Measurements from ENCODE around the gene GFPT2. TPM values are rescaled to one million over a fixed set of nuclear protein-coding genes. Genes with fewer than 3 reads are reported as not detected.

Gene GFPT2
- total and polyA plus RNA-seq, 4 donors = 10.0 to 29.1 (median 16.1) TPM

GRCh38 chr5:180316586-180316985 is 36.5 kb downstream of the GFPT2 start:
- Histone ChIP-seq H3K9me3 (ENCODE audit: control insufficient read depth, insufficient read depth, low read length) (no peaks in the 10 kb centered on the region), H3K4me1 (ENCODE audit: control insufficient read depth, insufficient read depth, low read length) (no peaks in the 10 kb centered on the region), H3K4me3 (ENCODE audit: low read depth, low read length) (no peak overlapping the region), H3K27ac (ENCODE audit: low read depth, low read length) (no peak overlapping the region), H3K36me3 (ENCODE audit: control insufficient read depth, insufficient read depth, low read length) (peaks cover 59% of the 10 kb centered on the region), H3K27me3 (ENCODE audit: control insufficient read depth, insufficient read depth, low read length) (no peaks in the 10 kb centered on the region)
- DNase-seq (ENCODE audit: low read depth in 4 of 6, low spot score in 6 of 6) = no peak
- 94% methylated on average over 20 of the region's 20 CpGs for WGBS (ENCODE audit: insufficient coverage)

DNA sequence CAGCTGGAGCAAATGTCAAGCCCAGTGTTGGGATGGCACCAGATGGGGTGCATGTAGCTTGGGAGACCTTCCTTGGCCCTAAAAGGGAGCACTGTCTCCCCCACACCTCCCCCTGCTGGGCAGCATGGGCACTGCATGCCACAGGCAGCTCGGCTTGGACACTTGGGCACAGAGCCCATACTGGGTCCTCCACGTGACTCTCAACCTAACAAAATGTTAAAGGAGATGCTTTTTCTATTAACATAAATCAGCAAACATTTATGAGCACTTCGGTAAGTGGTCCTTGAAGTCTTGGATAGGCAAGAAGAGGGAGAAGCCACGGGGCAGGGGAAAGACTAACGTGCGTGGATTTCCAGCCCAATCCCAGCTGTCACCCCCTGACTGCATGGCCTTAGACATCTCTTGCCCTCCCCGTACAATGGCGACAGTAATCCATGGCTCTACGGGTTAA is 37.3 kb downstream of the GFPT2 start:
- Histone ChIP-seq H3K27ac (ENCODE audit: low read depth, low read length) (no peak overlapping the region), H3K9me3 (ENCODE audit: control insufficient read depth, insufficient read depth, low read length) (no peaks in the 10 kb centered on the region), H3K27me3 (ENCODE audit: control insufficient read depth, insufficient read depth, low read length) (no peaks in the 10 kb centered on the region), H3K36me3 (ENCODE audit: control insufficient read depth, insufficient read depth, low read length) (peaks cover 64% of the 10 kb centered on the region), H3K4me3 (ENCODE audit: low read depth, low read length) (no peak overlapping the region), H3K4me1 (ENCODE audit: control insufficient read depth, insufficient read depth, low read length) (no peaks in the 10 kb centered on the region)
- DNase-seq (ENCODE audit: low read depth in 4 of 6, low spot score in 6 of 6) = peak in 2 of 6 donors; percentile 52 to 55
- 100% methylated on average over 2 of the region's 9 CpGs for WGBS (ENCODE audit: insufficient coverage)

- DNase-seq (ENCODE audit: low read depth in 4 of 6, low spot score in 6 of 6) = peak in 2 of 6 donors; percentile 88 to 92
- no peaks in the 10 kb centered on the region for H3K27me3 ChIP-seq (ENCODE audit: control insufficient read depth, insufficient read depth, low read length)
- WGBS (ENCODE audit: insufficient coverage) = 92% methylated on average over 45 of the region's 50 CpGs
- H3K27ac ChIP-seq (ENCODE audit: low read depth, low read length) = peak overlapping the region; percentile 40
- H3K36me3 ChIP-seq (ENCODE audit: control insufficient read depth, insufficient read depth, low read length) = peaks cover 59% of the 10 kb centered on the region
- H3K4me3 ChIP-seq (ENCODE audit: low read depth, low read length) = peak overlapping the region; percentile 38
- no peaks in the 10 kb centered on the region for H3K9me3 ChIP-seq (ENCODE audit: control insufficient read depth, insufficient read depth, low read length)
- no peaks in the 10 kb centered on the region for H3K4me1 ChIP-seq (ENCODE audit: control insufficient read depth, insufficient read depth, low read length)
These were observed 39.2 kb downstream of the GFPT2 start for GRCh38 chr5:180313677-180314505.

GRCh38 chr5:180311216-180311615 is 41.9 kb downstream of the GFPT2 start:
- Histone ChIP-seq H3K4me1 (ENCODE audit: control insufficient read depth, insufficient read depth, low read length) (no peaks in the 10 kb centered on the region), H3K4me3 (ENCODE audit: low read depth, low read length) (no peak overlapping the region), H3K36me3 (ENCODE audit: control insufficient read depth, insufficient read depth, low read length) (peaks cover 51% of the 10 kb centered on the region), H3K27me3 (ENCODE audit: control insufficient read depth, insufficient read depth, low read length) (no peaks in the 10 kb centered on the region), H3K27ac (ENCODE audit: low read depth, low read length) (no peak overlapping the region), H3K9me3 (ENCODE audit: control insufficient read depth, insufficient read depth, low read length) (no peaks in the 10 kb centered on the region)
- DNase-seq (ENCODE audit: low read depth in 4 of 6, low spot score in 6 of 6) = no peak
- WGBS (ENCODE audit: insufficient coverage) = 86% methylated on average over 10 of the region's 11 CpGs

DNA sequence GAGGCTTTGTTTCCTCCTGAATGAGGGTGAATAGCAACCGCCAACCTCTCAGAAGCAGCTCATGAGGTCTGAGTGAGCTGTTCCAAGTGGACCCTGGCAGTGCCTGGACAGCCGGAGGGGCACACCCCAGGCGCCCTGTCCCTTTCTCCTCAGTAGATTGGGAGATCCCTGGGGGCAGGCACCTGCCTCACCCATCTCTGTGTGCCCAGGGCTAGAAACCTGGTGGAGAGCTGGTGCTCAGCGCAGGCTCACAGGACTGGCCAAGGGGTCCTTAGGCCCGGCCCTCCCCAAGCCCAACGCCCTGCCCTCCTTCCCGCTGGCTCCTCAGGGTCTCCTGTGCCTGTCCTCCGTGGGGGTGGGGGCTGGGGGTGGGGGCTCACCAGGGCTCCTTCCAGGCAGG is 46.3 kb downstream of the GFPT2 start:
- Histone ChIP-seq H3K4me1 (ENCODE audit: control insufficient read depth, insufficient read depth, low read length) (no peaks in the 10 kb centered on the region), H3K9me3 (ENCODE audit: control insufficient read depth, insufficient read depth, low read length) (no peaks in the 10 kb centered on the region), H3K27me3 (ENCODE audit: control insufficient read depth, insufficient read depth, low read length) (no peaks in the 10 kb centered on the region), H3K4me3 (ENCODE audit: low read depth, low read length) (no peak overlapping the region), H3K27ac (ENCODE audit: low read depth, low read length) (no peak overlapping the region), H3K36me3 (ENCODE audit: control insufficient read depth, insufficient read depth, low read length) (peaks cover 57% of the 10 kb centered on the region)
- DNase-seq (ENCODE audit: low read depth in 4 of 6, low spot score in 6 of 6) = no peak
- 89% methylated on average over 6 of the region's 8 CpGs for WGBS (ENCODE audit: insufficient coverage)

DNA sequence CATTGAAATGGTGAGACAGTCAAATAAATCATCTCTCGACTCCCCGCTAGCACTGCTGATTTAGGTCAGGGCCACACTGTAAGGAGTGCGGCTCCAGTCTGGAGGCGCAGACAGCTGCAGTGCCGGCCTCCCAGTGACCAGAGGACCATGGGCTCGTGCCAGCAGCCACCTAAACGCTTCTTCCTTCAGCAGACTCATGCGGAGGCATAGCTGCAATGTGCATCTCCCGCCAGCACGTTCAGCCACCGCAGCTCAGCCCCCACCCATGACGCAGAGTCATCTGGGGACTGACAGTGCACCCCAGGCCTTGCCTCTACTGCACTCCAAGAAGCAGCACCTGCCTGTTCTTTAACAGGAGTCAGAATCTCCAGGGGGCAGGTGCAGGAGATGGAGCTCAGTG is 47.7 kb downstream of the GFPT2 start:
- Histone ChIP-seq H3K36me3 (ENCODE audit: control insufficient read depth, insufficient read depth, low read length) (peaks cover 46% of the 10 kb centered on the region), H3K4me1 (ENCODE audit: control insufficient read depth, insufficient read depth, low read length) (no peaks in the 10 kb centered on the region), H3K27me3 (ENCODE audit: control insufficient read depth, insufficient read depth, low read length) (no peaks in the 10 kb centered on the region), H3K9me3 (ENCODE audit: control insufficient read depth, insufficient read depth, low read length) (no peaks in the 10 kb centered on the region), H3K4me3 (ENCODE audit: low read depth, low read length) (no peak overlapping the region), H3K27ac (ENCODE audit: low read depth, low read length) (no peak overlapping the region)
- WGBS (ENCODE audit: insufficient coverage) = 89% methylated on average over 12 of the region's 12 CpGs
- no peak for DNase-seq (ENCODE audit: low read depth in 4 of 6, low spot score in 6 of 6)

GRCh38 chr5:180304431-180305375 is 48.4 kb downstream of the GFPT2 start:
- 86% methylated on average over 12 of the region's 18 CpGs for WGBS (ENCODE audit: insufficient coverage)
- H3K36me3 ChIP-seq (ENCODE audit: control insufficient read depth, insufficient read depth, low read length) = peaks cover 45% of the 10 kb centered on the region
- no peaks in the 10 kb centered on the region for H3K9me3 ChIP-seq (ENCODE audit: control insufficient read depth, insufficient read depth, low read length)
- H3K27ac ChIP-seq (ENCODE audit: low read depth, low read length) = no peak overlapping the region
- DNase-seq (ENCODE audit: low read depth in 4 of 6, low spot score in 6 of 6) = no peak
- no peak overlapping the region for H3K4me3 ChIP-seq (ENCODE audit: low read depth, low read length)
- no peaks in the 10 kb centered on the region for H3K27me3 ChIP-seq (ENCODE audit: control insufficient read depth, insufficient read depth, low read length)
- H3K4me1 ChIP-seq (ENCODE audit: control insufficient read depth, insufficient read depth, low read length) = no peaks in the 10 kb centered on the region

DNA sequence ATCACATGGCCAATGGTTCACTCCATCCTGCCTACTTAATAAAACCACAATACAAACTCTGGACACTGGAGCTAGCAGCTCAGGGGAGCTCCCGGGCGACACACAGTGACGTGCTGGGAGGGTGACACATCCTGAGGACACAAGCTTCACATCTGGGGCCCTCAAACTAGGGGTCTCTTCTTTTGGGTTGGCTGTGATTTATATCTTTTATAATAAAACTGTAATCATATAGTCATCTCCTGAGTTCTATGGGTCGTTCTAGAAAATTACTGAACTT is 49.2 kb downstream of the GFPT2 start:
- H3K36me3 ChIP-seq (ENCODE audit: control insufficient read depth, insufficient read depth, low read length) = peaks cover 45% of the 10 kb centered on the region
- WGBS (ENCODE audit: insufficient coverage) = no CpG with 5 or more reads among the region's 4 CpGs
- no peak overlapping the region for H3K4me3 ChIP-seq (ENCODE audit: low read depth, low read length)
- no peak overlapping the region for H3K27ac ChIP-seq (ENCODE audit: low read depth, low read length)
- no peaks in the 10 kb centered on the region for H3K9me3 ChIP-seq (ENCODE audit: control insufficient read depth, insufficient read depth, low read length)
- DNase-seq (ENCODE audit: low read depth in 4 of 6, low spot score in 6 of 6) = no peak
- no peaks in the 10 kb centered on the region for H3K4me1 ChIP-seq (ENCODE audit: control insufficient read depth, insufficient read depth, low read length)
- no peaks in the 10 kb centered on the region for H3K27me3 ChIP-seq (ENCODE audit: control insufficient read depth, insufficient read depth, low read length)

- 97% methylated on average over 13 of the region's 17 CpGs for WGBS (ENCODE audit: insufficient coverage)
- Histone ChIP-seq H3K27me3 (ENCODE audit: control insufficient read depth, insufficient read depth, low read length) (no peaks in the 10 kb centered on the region), H3K36me3 (ENCODE audit: control insufficient read depth, insufficient read depth, low read length) (peaks cover 45% of the 10 kb centered on the region), H3K9me3 (ENCODE audit: control insufficient read depth, insufficient read depth, low read length) (no peaks in the 10 kb centered on the region), H3K4me1 (ENCODE audit: control insufficient read depth, insufficient read depth, low read length) (no peaks in the 10 kb centered on the region), H3K27ac (ENCODE audit: low read depth, low read length) (no peak overlapping the region), H3K4me3 (ENCODE audit: low read depth, low read length) (no peak overlapping the region)
- no peak for DNase-seq (ENCODE audit: low read depth in 4 of 6, low spot score in 6 of 6)
These were observed 49.7 kb downstream of the GFPT2 start for GRCh38 chr5:180303226-180304015.
